GM23338 (cell line): ENCODE measurements around the gene XPR1. TPM values are rescaled to one million over a fixed set of nuclear protein-coding genes. Genes with fewer than 3 reads are reported as not detected.

Experiments used
- ATAC-seq: fragments of 200-7000 bp; cut with Tn5 transposase; 3 replicates; pipeline ENCODE4 v1.9.1; 2020
- DNase-seq: peaks from one replicate; pipeline ENCODE4 v3.0.0-alpha.2; 2015; ENCODE audit warnings: low spot score
- H2AFZ ChIP-seq: fragments of 200-600 bp; sonication (generic); 2 replicates; pipeline ENCODE4 v1.8.0; 2016; ENCODE audit warnings: antibody characterized with exemption, mild to moderate bottlenecking, moderate library complexity
- H3F3A ChIP-seq: fragments of 200-600 bp; sonication (generic); replicated peaks from 2 replicates; pipeline ENCODE4 v1.8.0; 2017; ENCODE audit warnings: antibody characterized with exemption, mixed run types, low read depth
- H3K27ac ChIP-seq: fragments of 200-600 bp; sonication (generic); 2 replicates; pipeline ENCODE4 v1.6.1; 2016; ENCODE audit warnings: low read depth
- H3K27me3 ChIP-seq: fragments of 200-600 bp; sonication (generic); 2 replicates; pipeline ENCODE4 v1.8.0; 2016; ENCODE audit warnings: mild to moderate bottlenecking, mixed run types, moderate library complexity; ENCODE audit not compliant: insufficient read depth
- H3K36me3 ChIP-seq: fragments of 200-600 bp; sonication (generic); 2 replicates; pipeline ENCODE4 v1.8.0; 2016; ENCODE audit warnings: mild to moderate bottlenecking; ENCODE audit not compliant: insufficient read depth
- H3K4me1 ChIP-seq: fragments of 200-600 bp; sonication (generic); 2 replicates; pipeline ENCODE4 v1.8.0; 2016; ENCODE audit warnings: mild to moderate bottlenecking, moderate library complexity; ENCODE audit not compliant: insufficient read depth
- H3K4me2 ChIP-seq: fragments of 200-600 bp; sonication (generic); 2 replicates; pipeline ENCODE4 v1.7.1; 2017; ENCODE audit warnings: mixed run types
- H3K4me3 ChIP-seq: fragments of 200-600 bp; sonication (generic); 2 replicates; pipeline ENCODE4 v1.6.1; 2016; ENCODE audit warnings: mixed run types
- H3K79me2 ChIP-seq: fragments of 200-600 bp; sonication (generic); replicated peaks from 2 replicates; pipeline ENCODE4 v1.8.0; 2017; ENCODE audit warnings: mild to moderate bottlenecking; ENCODE audit not compliant: insufficient read depth
- H3K9me2 ChIP-seq: fragments of 200-600 bp; sonication (generic); 2 replicates; pipeline ENCODE4 v1.8.0; 2017; ENCODE audit not compliant: insufficient read depth
- H4K20me1 ChIP-seq: fragments of 200-600 bp; sonication (generic); replicated peaks from 2 replicates; pipeline ENCODE4 v1.8.0; 2017; ENCODE audit warnings: mild to moderate bottlenecking; ENCODE audit not compliant: insufficient read depth
- H3K27ac Mint-ChIP-seq: 2 replicates; pipeline ENCODE4 v1.8.0; 2020; ENCODE audit warnings: inconsistent platforms, mild to moderate bottlenecking, moderate library complexity, mixed read lengths
- H3K27me3 Mint-ChIP-seq: 3 replicates; pipeline ENCODE4 v1.8.0; 2022; ENCODE audit warnings: low read depth, mild to moderate bottlenecking, moderate library complexity, mixed read lengths, inconsistent platforms; ENCODE audit not compliant: insufficient read depth, poor library complexity
- H3K36me3 Mint-ChIP-seq: 3 replicates; pipeline ENCODE4 v1.8.0; 2021; ENCODE audit warnings: low read depth, mild to moderate bottlenecking, inconsistent platforms, moderate library complexity, mixed read lengths
- H3K4me1 Mint-ChIP-seq: 3 replicates; pipeline ENCODE4 v1.8.0; 2020; ENCODE audit warnings: mild to moderate bottlenecking, inconsistent platforms, mixed read lengths
- H3K4me3 Mint-ChIP-seq: 3 replicates; pipeline ENCODE4 v1.8.0; 2021; ENCODE audit warnings: moderate library complexity, mild to moderate bottlenecking, inconsistent platforms, mixed read lengths
- H3K9me3 Mint-ChIP-seq: 3 replicates; pipeline ENCODE4 v1.8.0; 2020; ENCODE audit warnings: moderate library complexity, mild to moderate bottlenecking, inconsistent platforms, mixed read lengths
- CREB1 ChIP-seq: fragments of 250-450 bp; sonication (Bioruptor Pico); IDR thresholded peaks from 2 replicates; pipeline ENCODE4 v1.5.0; 2020; ENCODE audit warnings: low read depth, mild to moderate bottlenecking, moderate library complexity
- EZH2 ChIP-seq: fragments of 200-600 bp; sonication (generic); IDR thresholded peaks from one replicate; pipeline ENCODE4 v1.8.0; 2017; ENCODE audit warnings: antibody characterized with exemption, mild to moderate bottlenecking, low read depth; ENCODE audit not compliant: unreplicated experiment
- EZH2phosphoT487 ChIP-seq: fragments of 200-600 bp; sonication (generic); IDR thresholded peaks from one replicate; pipeline ENCODE4 v1.8.1; 2018; ENCODE audit warnings: antibody characterized with exemption; ENCODE audit not compliant: unreplicated experiment
- JUNB ChIP-seq: IDR thresholded peaks from one replicate; pipeline ENCODE4 v1.6.1; 2016; ENCODE audit warnings: antibody characterized with exemption; ENCODE audit not compliant: unreplicated experiment
- NANOG ChIP-seq: IDR thresholded peaks from 2 replicates; pipeline ENCODE4 v1.6.1; 2016; ENCODE audit warnings: antibody characterized with exemption, borderline replicate concordance
- STAT1 ChIP-seq: IDR thresholded peaks from one replicate; pipeline ENCODE4 v1.6.1; 2016; ENCODE audit warnings: antibody characterized with exemption; ENCODE audit not compliant: unreplicated experiment
- ZNF114 ChIP-seq: fragments of 250-450 bp; sonication (Bioruptor Pico); IDR thresholded peaks from 2 replicates; pipeline ENCODE4 v1.5.0; 2020; ENCODE audit warnings: mild to moderate bottlenecking, moderate library complexity
- ZNF331 ChIP-seq: fragments of 250-450 bp; sonication (Bioruptor Pico); IDR thresholded peaks from 2 replicates; pipeline ENCODE4 v1.5.0; 2020; ENCODE audit warnings: low read depth, mild to moderate bottlenecking, moderate library complexity
- polyA plus RNA-seq: library from polyadenylated mRNA; unstranded; fragments of >200 nt; fragmentation: Nextera tagmentation; extraction: Ambion mirVana; gene quantifications from 2 replicates; pipeline ENCODE4 v1.2.1, GENCODE V29; 2016
- total RNA-seq: library from RNA; depleted of rRNA; stranded (reverse); fragments of >200 nt; shearing (Covaris generic); gene quantifications from 2 replicates; pipeline ENCODE4 v1.2.3, GENCODE V29; 2014
- TF ChIP-seq, protein P1 (sequence below), 2 experiments: fragments of 200-600 bp in 1 of 2; sonication (generic) in 1 of 2; conservative IDR thresholded peaks; 2 replicates each; pipeline versions ENCODE4 v1.5.1 to v1.6.1; 2016 to 2017; ENCODE audit warnings: antibody characterized with exemption in 2 of 2, low read depth in 2 of 2, mild to moderate bottlenecking in 2 of 2, moderate library complexity in 1 of 2
- TF ChIP-seq, protein P2 (sequence below): IDR thresholded peaks from one replicate; pipeline ENCODE4 v1.6.1; 2018; ENCODE audit warnings: antibody characterized with exemption; ENCODE audit not compliant: unreplicated experiment
- TF ChIP-seq, protein P3 (sequence below): fragments of 250-450 bp; sonication (Bioruptor Pico); IDR thresholded peaks from 2 replicates; pipeline ENCODE4 v1.5.0; 2020; ENCODE audit warnings: mild to moderate bottlenecking, moderate library complexity

The XPR1 gene
- total and polyA plus RNA-seq, 2 experiments from 2014 or later: 9.3 to 38.1 TPM

DNA sequence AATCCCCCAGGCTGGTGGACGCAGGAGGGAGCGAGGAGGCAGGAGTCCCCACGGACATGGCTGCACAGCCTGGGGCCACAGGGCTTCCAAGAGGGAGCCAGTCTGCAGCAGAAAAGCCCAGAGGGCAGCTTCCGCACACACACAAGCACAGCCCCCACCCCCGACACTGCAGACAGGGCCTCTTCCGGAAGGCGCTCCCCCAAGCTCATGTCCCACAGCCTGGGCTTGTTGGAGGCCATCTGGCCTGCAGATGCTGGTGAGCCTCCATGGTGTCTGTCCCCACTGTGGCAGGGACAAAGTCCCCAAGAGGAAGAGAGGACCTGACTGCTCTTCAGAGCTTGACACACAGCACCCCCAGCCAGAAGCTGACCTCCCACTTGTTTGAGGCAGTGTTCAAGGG lies 267.4 kb downstream of the XPR1 start (continued):
- TF ChIP-seq, protein P1, sequence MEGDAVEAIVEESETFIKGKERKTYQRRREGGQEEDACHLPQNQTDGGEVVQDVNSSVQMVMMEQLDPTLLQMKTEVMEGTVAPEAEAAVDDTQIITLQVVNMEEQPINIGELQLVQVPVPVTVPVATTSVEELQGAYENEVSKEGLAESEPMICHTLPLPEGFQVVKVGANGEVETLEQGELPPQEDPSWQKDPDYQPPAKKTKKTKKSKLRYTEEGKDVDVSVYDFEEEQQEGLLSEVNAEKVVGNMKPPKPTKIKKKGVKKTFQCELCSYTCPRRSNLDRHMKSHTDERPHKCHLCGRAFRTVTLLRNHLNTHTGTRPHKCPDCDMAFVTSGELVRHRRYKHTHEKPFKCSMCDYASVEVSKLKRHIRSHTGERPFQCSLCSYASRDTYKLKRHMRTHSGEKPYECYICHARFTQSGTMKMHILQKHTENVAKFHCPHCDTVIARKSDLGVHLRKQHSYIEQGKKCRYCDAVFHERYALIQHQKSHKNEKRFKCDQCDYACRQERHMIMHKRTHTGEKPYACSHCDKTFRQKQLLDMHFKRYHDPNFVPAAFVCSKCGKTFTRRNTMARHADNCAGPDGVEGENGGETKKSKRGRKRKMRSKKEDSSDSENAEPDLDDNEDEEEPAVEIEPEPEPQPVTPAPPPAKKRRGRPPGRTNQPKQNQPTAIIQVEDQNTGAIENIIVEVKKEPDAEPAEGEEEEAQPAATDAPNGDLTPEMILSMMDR (conservative IDR thresholded peaks at IDR 0.05; ENCODE audit: low read depth in 2 of 2): no peak
- TF ChIP-seq ZNF331 (no peak), STAT1 (no peak), EZH2phosphoT487 (no peak)

DNA sequence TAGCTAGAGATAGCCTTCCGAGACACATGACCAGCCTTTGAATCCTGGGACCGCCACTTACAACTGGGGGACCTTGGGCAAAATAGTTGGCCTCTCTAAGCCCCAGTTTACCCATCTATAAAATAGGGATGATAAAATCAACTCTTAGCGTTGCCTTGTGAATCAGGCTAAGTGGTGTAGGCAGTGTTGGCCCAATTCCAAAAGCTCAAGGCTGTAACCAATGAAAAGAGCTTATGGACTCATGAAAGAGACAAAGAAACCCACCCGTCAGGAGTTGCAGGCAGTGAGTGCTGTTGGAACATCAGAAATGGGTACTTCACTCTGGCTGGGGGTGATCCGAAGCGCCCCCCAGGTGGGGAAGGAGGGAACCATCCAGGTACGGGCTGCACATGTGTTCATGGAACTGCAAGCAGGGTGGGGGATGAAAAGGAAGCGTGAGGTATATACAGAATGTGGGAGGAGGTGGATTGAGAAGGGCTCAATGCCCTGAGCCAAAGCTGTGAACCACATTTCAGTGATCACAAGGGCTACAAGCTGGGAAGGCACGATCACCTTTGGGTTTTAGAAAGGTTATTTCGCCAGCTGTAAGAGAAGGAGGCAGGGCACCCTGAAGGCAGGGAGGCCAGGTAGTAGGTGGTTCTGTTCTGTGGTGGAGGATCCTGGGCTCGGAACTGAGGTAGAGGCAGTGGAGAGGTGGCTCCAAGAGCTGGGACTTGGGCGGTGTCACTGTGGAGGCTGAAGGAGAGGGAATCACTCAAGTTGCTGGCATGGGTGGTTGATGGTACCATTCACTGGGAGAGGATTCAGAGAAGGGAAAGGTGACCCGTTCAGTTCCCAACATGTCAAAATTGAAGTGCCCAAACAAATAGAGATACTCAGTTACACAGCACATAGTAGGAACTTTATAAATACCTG lies 269.5 kb downstream of the XPR1 start:
- peaks cover 23% of the 10 kb centered on the region for H3K4me1 Mint-ChIP-seq
- H3K4me2 ChIP-seq: no peak overlapping the region
- no peaks in the 10 kb centered on the region; the same call in 2 of the 3 replicates for H3K9me3 Mint-ChIP-seq
- H3K27ac Mint-ChIP-seq: no peak overlapping the region
- H3K36me3 ChIP-seq: no peaks in the 10 kb centered on the region
- no peak overlapping the region for H3K4me3 ChIP-seq
- peaks cover 14% of the 10 kb centered on the region for H3K4me1 ChIP-seq
- H3K79me2 ChIP-seq: no peaks in the 10 kb centered on the region
- no peaks in the 10 kb centered on the region for H3K27me3 ChIP-seq
- H3K4me3 Mint-ChIP-seq: no peak overlapping the region
- H3K27ac ChIP-seq: no peak overlapping the region
- H2AFZ ChIP-seq: no peak overlapping the region
- H3F3A ChIP-seq: no peaks in the 10 kb centered on the region
- H4K20me1 ChIP-seq: no peaks in the 10 kb centered on the region
- H3K27me3 Mint-ChIP-seq: peaks cover 4% of the 10 kb centered on the region
- peaks cover 3% of the 10 kb centered on the region for H3K9me2 ChIP-seq
- no peak for ATAC-seq
- DNase-seq: no peak
- H3K36me3 Mint-ChIP-seq: no peaks in the 10 kb centered on the region; the same call in 2 of the 3 replicates
- no peak for TF ChIP-seq CREB1 (CRISPR knock-in tag)
- TF ChIP-seq ZNF331: no peak
- no peak for TF ChIP-seq EZH2
- TF ChIP-seq, protein P2, sequence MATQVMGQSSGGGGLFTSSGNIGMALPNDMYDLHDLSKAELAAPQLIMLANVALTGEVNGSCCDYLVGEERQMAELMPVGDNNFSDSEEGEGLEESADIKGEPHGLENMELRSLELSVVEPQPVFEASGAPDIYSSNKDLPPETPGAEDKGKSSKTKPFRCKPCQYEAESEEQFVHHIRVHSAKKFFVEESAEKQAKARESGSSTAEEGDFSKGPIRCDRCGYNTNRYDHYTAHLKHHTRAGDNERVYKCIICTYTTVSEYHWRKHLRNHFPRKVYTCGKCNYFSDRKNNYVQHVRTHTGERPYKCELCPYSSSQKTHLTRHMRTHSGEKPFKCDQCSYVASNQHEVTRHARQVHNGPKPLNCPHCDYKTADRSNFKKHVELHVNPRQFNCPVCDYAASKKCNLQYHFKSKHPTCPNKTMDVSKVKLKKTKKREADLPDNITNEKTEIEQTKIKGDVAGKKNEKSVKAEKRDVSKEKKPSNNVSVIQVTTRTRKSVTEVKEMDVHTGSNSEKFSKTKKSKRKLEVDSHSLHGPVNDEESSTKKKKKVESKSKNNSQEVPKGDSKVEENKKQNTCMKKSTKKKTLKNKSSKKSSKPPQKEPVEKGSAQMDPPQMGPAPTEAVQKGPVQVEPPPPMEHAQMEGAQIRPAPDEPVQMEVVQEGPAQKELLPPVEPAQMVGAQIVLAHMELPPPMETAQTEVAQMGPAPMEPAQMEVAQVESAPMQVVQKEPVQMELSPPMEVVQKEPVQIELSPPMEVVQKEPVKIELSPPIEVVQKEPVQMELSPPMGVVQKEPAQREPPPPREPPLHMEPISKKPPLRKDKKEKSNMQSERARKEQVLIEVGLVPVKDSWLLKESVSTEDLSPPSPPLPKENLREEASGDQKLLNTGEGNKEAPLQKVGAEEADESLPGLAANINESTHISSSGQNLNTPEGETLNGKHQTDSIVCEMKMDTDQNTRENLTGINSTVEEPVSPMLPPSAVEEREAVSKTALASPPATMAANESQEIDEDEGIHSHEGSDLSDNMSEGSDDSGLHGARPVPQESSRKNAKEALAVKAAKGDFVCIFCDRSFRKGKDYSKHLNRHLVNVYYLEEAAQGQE: no peak
- TF ChIP-seq JUNB: no peak
- TF ChIP-seq, protein P3, sequence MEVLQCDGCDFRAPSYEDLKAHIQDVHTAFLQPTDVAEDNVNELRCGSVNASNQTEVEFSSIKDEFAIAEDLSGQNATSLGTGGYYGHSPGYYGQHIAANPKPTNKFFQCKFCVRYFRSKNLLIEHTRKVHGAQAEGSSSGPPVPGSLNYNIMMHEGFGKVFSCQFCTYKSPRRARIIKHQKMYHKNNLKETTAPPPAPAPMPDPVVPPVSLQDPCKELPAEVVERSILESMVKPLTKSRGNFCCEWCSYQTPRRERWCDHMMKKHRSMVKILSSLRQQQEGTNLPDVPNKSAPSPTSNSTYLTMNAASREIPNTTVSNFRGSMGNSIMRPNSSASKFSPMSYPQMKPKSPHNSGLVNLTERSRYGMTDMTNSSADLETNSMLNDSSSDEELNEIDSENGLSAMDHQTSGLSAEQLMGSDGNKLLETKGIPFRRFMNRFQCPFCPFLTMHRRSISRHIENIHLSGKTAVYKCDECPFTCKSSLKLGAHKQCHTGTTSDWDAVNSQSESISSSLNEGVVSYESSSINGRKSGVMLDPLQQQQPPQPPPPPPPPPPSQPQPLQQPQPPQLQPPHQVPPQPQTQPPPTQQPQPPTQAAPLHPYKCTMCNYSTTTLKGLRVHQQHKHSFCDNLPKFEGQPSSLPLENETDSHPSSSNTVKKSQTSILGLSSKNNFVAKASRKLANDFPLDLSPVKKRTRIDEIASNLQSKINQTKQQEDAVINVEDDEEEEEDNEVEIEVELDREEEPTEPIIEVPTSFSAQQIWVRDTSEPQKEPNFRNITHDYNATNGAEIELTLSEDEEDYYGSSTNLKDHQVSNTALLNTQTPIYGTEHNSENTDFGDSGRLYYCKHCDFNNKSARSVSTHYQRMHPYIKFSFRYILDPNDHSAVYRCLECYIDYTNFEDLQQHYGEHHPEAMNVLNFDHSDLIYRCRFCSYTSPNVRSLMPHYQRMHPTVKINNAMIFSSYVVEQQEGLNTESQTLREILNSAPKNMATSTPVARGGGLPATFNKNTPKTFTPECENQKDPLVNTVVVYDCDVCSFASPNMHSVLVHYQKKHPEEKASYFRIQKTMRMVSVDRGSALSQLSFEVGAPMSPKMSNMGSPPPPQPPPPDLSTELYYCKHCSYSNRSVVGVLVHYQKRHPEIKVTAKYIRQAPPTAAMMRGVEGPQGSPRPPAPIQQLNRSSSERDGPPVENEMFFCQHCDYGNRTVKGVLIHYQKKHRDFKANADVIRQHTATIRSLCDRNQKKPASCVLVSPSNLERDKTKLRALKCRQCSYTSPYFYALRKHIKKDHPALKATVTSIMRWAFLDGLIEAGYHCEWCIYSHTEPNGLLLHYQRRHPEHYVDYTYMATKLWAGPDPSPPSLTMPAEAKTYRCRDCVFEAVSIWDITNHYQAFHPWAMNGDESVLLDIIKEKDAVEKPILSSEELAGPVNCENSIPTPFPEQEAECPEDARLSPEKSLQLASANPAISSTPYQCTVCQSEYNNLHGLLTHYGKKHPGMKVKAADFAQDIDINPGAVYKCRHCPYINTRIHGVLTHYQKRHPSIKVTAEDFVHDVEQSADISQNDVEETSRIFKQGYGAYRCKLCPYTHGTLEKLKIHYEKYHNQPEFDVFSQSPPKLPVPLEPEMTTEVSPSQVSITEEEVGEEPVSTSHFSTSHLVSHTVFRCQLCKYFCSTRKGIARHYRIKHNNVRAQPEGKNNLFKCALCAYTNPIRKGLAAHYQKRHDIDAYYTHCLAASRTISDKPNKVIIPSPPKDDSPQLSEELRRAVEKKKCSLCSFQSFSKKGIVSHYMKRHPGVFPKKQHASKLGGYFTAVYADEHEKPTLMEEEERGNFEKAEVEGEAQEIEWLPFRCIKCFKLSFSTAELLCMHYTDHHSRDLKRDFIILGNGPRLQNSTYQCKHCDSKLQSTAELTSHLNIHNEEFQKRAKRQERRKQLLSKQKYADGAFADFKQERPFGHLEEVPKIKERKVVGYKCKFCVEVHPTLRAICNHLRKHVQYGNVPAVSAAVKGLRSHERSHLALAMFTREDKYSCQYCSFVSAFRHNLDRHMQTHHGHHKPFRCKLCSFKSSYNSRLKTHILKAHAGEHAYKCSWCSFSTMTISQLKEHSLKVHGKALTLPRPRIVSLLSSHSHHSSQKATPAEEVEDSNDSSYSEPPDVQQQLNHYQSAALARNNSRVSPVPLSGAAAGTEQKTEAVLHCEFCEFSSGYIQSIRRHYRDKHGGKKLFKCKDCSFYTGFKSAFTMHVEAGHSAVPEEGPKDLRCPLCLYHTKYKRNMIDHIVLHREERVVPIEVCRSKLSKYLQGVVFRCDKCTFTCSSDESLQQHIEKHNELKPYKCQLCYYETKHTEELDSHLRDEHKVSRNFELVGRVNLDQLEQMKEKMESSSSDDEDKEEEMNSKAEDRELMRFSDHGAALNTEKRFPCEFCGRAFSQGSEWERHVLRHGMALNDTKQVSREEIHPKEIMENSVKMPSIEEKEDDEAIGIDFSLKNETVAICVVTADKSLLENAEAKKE (CRISPR knock-in tag): no peak
- TF ChIP-seq EZH2phosphoT487: no peak
- no peak for TF ChIP-seq NANOG
- no peak for TF ChIP-seq ZNF114 (CRISPR knock-in tag)
